DMS53 treated with DMSO at 0.1 percent for 48 hours (cell line): ENCODE data around the gene PRAMEF25.
"Not testable (repeated sequence)": the region's sequence is repeated elsewhere in the genome, so short reads cannot be mapped to it uniquely, and the experiment has no call there.

Experiments
- DNase-seq: peaks from one replicate; lab custom pipeline; 2025; ENCODE audit not compliant: unreplicated experiment; lab: John Stamatoyannopoulos, UW

PRAMEF25 gene

DNA sequence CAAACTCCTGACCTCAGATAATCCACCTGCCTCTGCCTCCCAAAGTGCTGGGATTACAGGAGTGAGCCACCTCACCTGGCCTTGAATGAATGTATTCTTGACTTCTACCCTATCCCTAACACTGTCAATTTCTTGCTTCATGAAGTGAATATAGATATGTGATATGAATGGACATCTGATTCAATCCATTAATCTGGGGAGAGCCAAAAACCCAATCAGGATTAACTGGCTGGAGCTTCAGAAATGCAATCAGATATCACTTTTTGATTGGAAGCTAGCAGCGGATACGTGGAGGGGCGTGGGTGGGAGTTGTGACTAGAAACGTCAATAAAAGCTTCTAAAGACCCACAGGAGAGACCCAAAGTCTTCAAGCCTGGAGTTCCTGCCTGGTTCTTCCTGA is at the start of gene PRAMEF25:
TSS of gene PRAMEF25 (plus strand) at position 301 of the 400 bp plus-strand sequence. CDS start 2,920 bp downstream, outside the sequence.
- not testable (repeated sequence) for DNase-seq

DNA sequence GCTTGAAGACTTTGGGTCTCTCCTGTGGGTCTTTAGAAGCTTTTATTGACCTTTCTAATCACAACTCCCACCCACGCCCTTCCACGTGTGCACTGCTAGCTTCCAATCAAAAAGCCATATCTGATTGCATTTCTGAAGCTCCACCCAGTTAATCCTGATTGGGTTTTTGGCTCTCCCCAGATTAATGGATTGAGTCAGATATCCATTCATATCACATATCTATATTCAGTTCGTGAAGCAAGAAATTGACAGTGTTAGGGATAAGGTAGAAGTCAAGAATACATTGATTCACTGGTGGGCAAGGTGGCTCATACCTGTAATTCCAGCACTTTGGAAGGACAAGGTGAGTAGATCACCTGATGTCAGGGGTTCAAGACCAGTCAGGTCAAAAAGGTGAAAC is 14.1 kb upstream of the PRAMEF25 start, which contains the start of gene PRAMEF27:
TSS of gene PRAMEF27 (minus strand) at position 101 of the 400 bp plus-strand sequence. CDS start 2,916 bp downstream, outside the sequence.
- not testable (repeated sequence) for DNase-seq

DNA sequence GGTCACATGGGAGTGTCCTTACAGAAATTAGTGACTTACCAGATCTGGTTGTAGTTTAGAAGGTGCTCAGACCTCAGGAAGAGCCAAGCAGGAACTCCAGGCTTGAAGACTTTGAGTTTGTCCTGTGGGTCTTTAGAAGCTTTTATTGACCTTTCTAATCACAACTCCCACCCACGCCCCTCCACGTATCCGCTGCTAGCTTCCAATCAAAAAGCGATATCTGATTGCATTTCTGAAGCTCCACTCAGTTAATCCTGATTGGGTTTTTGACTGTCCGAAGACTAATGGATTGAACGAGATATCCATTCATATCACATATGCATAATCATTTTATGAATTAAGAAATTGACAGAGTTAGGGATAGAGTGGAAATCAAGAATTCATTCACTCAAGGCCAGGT is 46.2 kb downstream of the PRAMEF25 start, which contains the start of gene HNRNPCL2:
TSS of gene HNRNPCL2 (minus strand) at position 101 of the 400 bp plus-strand sequence. CDS start 454 bp downstream, outside the sequence.
- DNase-seq = not testable (repeated sequence)
